Tibial nerve (tissue), 4 donors: Measurements from ENCODE around the gene SH2D6. TPM values are rescaled to one million over a fixed set of nuclear protein-coding genes. Genes with fewer than 3 reads are reported as not detected.

Experiments
- DNase-seq, 2 donors: peaks; one replicate each; pipeline ENCODE4 v3.0.0-alpha.2; 2019; ENCODE audit warnings: low spot score in 2 of 2
- H3K27ac ChIP-seq, 4 donors: fragments of 200-600 bp; sonication (generic) in 3 of 4; one replicate each; pipeline ENCODE4 v1.5.1; 2017 to 2019; ENCODE audit warnings: mild to moderate bottlenecking in 1 of 4
- H3K27me3 ChIP-seq, 2 donors: fragments of 200-600 bp; sonication (generic) in 1 of 2; one replicate each; pipeline versions ENCODE4 v1.5.1 to v1.6.0; 2017 to 2019
- H3K36me3 ChIP-seq, 3 donors: fragments of 200-600 bp; sonication (generic); one replicate each; pipeline ENCODE4 v1.5.1; 2018 to 2019
- H3K4me1 ChIP-seq, 4 donors: fragments of 200-600 bp; sonication (generic) in 3 of 4; one replicate each; pipeline ENCODE4 v1.5.1; 2017 to 2019
- H3K4me3 ChIP-seq, 4 donors: fragments of 200-600 bp; sonication (generic) in 3 of 4; one replicate each; pipeline ENCODE4 v1.5.1; 2017 to 2019; ENCODE audit warnings: mild to moderate bottlenecking in 1 of 4, moderate library complexity in 1 of 4
- H3K9me3 ChIP-seq, 4 donors: fragments of 200-600 bp; sonication (generic) in 3 of 4; one replicate each; pipeline ENCODE4 v1.5.1; 2017 to 2019
- EP300 ChIP-seq, 2 donors: sonication (generic); formaldehyde crosslinking; IDR thresholded peaks; one replicate each; pipeline ENCODE4 v1.6.1; 2017; ENCODE audit warnings: antibody characterized with exemption in 2 of 2, mild to moderate bottlenecking in 1 of 2
- POLR2A ChIP-seq, 2 donors: fragments of 450-650 bp; IDR thresholded peaks; one replicate each; pipeline ENCODE4 v1.6.1; 2017; ENCODE audit warnings: antibody characterized with exemption in 2 of 2, mild to moderate bottlenecking in 2 of 2, moderate library complexity in 2 of 2
- WGBS, 2 donors: methylation state at CpG; one replicate each; pipeline ENCODE4 v1.1.5; 2018; 5-methylcytosine and 5-hydroxymethylcytosine counted together
- total RNA-seq, 4 donors: library from RNA; depleted of rRNA; stranded (reverse); fragments of >200 nt; gene quantifications; one replicate each; pipeline ENCODE4 v1.1.0, GENCODE V29; 2016
- TF ChIP-seq, protein P1 (sequence below), 5 experiments: fragments of 200-600 bp in 3 of 5; fragments of 450-650 bp in 2 of 5; sonication (generic) in 3 of 5; IDR thresholded peaks; one replicate each; pipeline ENCODE4 v1.5.1; 2016 to 2019; ENCODE audit warnings: antibody characterized with exemption in 5 of 5, mild to moderate bottlenecking in 3 of 5, moderate library complexity in 2 of 5

SH2D6 gene
- total RNA-seq, 4 donors from 2014 or later: 1.1 TPM; not detected in 3

GRCh38 chr2:85387754-85388153, 30.8 kb upstream of the SH2D6 start:
- DNase-seq: no peak
- TF ChIP-seq, protein P1, sequence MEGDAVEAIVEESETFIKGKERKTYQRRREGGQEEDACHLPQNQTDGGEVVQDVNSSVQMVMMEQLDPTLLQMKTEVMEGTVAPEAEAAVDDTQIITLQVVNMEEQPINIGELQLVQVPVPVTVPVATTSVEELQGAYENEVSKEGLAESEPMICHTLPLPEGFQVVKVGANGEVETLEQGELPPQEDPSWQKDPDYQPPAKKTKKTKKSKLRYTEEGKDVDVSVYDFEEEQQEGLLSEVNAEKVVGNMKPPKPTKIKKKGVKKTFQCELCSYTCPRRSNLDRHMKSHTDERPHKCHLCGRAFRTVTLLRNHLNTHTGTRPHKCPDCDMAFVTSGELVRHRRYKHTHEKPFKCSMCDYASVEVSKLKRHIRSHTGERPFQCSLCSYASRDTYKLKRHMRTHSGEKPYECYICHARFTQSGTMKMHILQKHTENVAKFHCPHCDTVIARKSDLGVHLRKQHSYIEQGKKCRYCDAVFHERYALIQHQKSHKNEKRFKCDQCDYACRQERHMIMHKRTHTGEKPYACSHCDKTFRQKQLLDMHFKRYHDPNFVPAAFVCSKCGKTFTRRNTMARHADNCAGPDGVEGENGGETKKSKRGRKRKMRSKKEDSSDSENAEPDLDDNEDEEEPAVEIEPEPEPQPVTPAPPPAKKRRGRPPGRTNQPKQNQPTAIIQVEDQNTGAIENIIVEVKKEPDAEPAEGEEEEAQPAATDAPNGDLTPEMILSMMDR (IDR thresholded peaks at IDR 0.05): no peak
- TF ChIP-seq POLR2A (IDR thresholded peaks at IDR 0.05): no peak
- no peak for TF ChIP-seq EP300 (IDR thresholded peaks at IDR 0.05)
- Histone ChIP-seq H3K4me3 (no peak overlapping the region), H3K9me3 (no peaks in the 10 kb centered on the region), H3K36me3 (peaks cover 0 to 93% (median 4%) of the 10 kb centered on the region in 3 donors), H3K4me1 (no peaks in the 10 kb centered on the region), H3K27ac (no peak overlapping the region), H3K27me3 (no peaks in the 10 kb centered on the region)
- WGBS, 2 donors: 88 to 89% methylated on average over 2 of the region's 2 CpGs

DNA sequence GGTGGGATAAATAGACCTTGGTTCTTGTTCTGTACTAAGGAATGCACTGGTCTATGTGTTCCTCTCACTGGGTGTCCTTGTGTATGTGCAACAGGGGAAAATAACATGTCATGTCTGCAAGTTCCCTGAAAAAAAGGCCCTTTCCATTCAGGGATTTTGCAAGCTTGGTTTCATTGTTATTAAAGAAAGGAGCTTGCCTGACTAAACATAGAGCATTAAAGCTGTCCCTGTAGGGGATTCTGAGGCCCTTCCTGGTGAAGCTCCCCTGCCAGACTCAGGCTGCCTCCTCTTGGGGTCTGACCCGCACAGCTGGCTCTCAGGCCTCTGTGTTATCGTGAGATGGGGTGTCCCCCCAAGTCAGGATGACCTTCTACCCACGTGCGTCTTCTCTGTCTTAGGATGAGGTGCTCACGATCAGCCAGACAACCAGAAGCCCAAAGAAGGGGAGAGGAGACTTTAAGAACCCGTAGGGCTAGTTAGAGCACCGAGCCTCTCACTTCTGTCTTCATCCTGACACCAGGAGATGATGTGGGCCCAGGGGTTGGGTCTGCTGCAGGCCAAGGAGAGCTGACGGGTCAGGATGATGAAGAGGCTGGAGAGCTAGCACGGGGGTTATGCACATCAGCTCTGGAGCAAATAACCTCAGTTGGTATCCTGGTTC, 29.5 kb upstream of the SH2D6 start:
- 85 to 88% methylated on average over 9 of the region's 9 CpGs for WGBS, 2 donors
- Histone ChIP-seq H3K4me3 (no peak overlapping the region), H3K9me3 (no peaks in the 10 kb centered on the region), H3K27me3 (no peaks in the 10 kb centered on the region), H3K36me3 (peaks cover 0 to 82% (median 4%) of the 10 kb centered on the region in 3 donors), H3K27ac (no peak overlapping the region), H3K4me1 (peaks cover 0 to 6% (median 0%) of the 10 kb centered on the region in 4 donors)
- TF ChIP-seq POLR2A (IDR thresholded peaks at IDR 0.05): no peak
- no peak for TF ChIP-seq EP300 (IDR thresholded peaks at IDR 0.05)
- TF ChIP-seq, protein P1 (IDR thresholded peaks at IDR 0.05): no peak
- no peak for DNase-seq

- Histone ChIP-seq H3K27ac (no peak overlapping the region), H3K4me1 (peaks cover 0 to 10% (median 2%) of the 10 kb centered on the region in 4 donors), H3K36me3 (peaks cover 0 to 61% (median 4%) of the 10 kb centered on the region in 3 donors), H3K27me3 (no peaks in the 10 kb centered on the region), H3K9me3 (no peaks in the 10 kb centered on the region), H3K4me3 (no peak overlapping the region)
- TF ChIP-seq, protein P1 (IDR thresholded peaks at IDR 0.05): peak in 4 of 5 experiments; percentile 38 to 64 (median 56)
- no peak for TF ChIP-seq POLR2A (IDR thresholded peaks at IDR 0.05)
- peak in 1 of 2 donors; percentile 60 for DNase-seq
- WGBS, 2 donors: 78 to 80% methylated on average over 9 to 10 of the region's 11 CpGs
These were observed 27.4 kb upstream of the SH2D6 start for GRCh38 chr2:85390941-85391669.

- DNase-seq: no peak
- Histone ChIP-seq H3K27ac (peak overlapping the region in 1 of 4 donors; percentile 15), H3K4me3 (no peak overlapping the region)
These were observed 24.7 kb upstream of the SH2D6 start for GRCh38 chr2:85393836-85394235.

More at GRCh38 chr2:85393836-85394235, 24.7 kb upstream of the SH2D6 start:
- WGBS, 2 donors: 69 to 78% methylated on average over 4 of the region's 4 CpGs
- TF ChIP-seq, protein P1 (IDR thresholded peaks at IDR 0.05): no peak
- TF ChIP-seq EP300 (IDR thresholded peaks at IDR 0.05) (no peak), POLR2A (IDR thresholded peaks at IDR 0.05) (no peak)
- Histone ChIP-seq H3K9me3 (no peaks in the 10 kb centered on the region), H3K27me3 (no peaks in the 10 kb centered on the region), H3K4me1 (peaks cover 0 to 22% (median 2%) of the 10 kb centered on the region in 4 donors), H3K36me3 (peaks cover 0 to 46% (median 2%) of the 10 kb centered on the region in 3 donors)
